ENCODE results near the gene TSR3. TPM values are rescaled to one million over a fixed set of nuclear protein-coding genes. Genes with fewer than 3 reads are reported as not detected.
A peak's percentile ranks its signal among the peaks of the same experiment; 100 is the strongest.

Gene TSR3
- total and polyA plus RNA-seq, 2 of the 13 experiments (the other 11 are each of a cell fraction or from before 2014, with no cell fraction given) = 24.2 to 51.0 TPM

DNA sequence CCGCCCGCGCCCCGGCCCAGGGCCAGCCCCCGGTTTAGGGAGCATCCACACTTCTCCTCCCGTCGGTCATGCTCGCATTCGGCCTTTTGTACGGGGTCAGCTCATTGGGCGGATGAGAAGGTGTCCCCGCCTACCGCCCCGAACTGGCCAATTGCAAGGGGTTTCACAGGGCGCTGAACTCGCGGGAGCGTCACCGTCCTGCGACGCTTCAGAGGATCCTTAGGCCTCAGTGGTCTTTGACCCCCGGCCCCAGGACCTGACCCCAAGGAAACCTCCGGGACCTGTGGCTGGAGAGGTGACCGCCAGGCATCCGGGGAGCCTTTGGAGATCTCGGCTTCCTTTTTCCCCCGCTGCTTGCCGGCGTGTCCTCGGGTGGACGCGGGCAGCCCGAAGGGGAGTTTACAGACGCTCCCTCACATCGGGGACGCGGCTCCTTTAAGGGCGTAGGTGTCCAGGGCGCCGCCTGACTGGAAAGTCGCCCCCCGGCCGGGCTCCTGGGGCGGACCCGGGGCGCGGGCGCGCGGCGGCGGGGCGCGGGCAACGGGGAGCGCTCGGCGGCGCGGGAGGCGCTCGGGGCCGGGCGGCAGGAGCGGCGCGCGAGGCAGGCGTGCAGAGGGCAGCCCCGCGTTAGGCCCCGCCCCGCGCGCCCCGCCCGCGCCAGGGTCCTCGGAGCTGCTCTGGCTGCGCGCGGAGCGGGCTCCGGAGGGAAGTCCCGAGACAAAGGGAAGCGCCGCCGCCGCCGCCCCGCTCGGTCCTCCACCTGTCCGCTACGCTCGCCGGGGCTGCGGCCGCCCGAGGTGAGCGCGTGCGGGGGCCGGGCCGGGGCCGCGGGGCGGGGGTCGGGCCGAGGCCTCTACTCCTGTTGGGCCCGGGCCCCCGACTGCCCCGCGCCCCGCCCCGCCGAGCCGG, 42.4 kb downstream of the TSR3 start, which contains the start of gene UBE2I (continued):
- no peak for TF ChIP-seq ZSCAN30 (CRISPR knock-in tag; IDR thresholded peaks at IDR 0.05)
- TF ChIP-seq, protein P1, sequence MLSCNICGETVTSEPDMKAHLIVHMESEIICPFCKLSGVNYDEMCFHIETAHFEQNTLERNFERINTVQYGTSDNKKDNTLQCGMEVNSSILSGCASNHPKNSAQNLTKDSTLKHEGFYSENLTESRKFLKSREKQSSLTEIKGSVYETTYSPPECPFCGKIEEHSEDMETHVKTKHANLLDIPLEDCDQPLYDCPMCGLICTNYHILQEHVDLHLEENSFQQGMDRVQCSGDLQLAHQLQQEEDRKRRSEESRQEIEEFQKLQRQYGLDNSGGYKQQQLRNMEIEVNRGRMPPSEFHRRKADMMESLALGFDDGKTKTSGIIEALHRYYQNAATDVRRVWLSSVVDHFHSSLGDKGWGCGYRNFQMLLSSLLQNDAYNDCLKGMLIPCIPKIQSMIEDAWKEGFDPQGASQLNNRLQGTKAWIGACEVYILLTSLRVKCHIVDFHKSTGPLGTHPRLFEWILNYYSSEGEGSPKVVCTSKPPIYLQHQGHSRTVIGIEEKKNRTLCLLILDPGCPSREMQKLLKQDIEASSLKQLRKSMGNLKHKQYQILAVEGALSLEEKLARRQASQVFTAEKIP (CRISPR knock-in tag; IDR thresholded peaks at IDR 0.05; ENCODE audit: borderline replicate concordance) = no peak
- TF ChIP-seq, protein P2, sequence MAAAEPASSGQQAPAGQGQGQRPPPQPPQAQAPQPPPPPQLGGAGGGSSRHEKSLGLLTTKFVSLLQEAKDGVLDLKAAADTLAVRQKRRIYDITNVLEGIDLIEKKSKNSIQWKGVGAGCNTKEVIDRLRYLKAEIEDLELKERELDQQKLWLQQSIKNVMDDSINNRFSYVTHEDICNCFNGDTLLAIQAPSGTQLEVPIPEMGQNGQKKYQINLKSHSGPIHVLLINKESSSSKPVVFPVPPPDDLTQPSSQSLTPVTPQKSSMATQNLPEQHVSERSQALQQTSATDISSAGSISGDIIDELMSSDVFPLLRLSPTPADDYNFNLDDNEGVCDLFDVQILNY (CRISPR knock-in tag; conservative IDR thresholded peaks at IDR 0.05) = 0 out of 2 replicates have a peak, but pooled peaks have one; percentile 39
- TF ChIP-seq, protein P3, sequence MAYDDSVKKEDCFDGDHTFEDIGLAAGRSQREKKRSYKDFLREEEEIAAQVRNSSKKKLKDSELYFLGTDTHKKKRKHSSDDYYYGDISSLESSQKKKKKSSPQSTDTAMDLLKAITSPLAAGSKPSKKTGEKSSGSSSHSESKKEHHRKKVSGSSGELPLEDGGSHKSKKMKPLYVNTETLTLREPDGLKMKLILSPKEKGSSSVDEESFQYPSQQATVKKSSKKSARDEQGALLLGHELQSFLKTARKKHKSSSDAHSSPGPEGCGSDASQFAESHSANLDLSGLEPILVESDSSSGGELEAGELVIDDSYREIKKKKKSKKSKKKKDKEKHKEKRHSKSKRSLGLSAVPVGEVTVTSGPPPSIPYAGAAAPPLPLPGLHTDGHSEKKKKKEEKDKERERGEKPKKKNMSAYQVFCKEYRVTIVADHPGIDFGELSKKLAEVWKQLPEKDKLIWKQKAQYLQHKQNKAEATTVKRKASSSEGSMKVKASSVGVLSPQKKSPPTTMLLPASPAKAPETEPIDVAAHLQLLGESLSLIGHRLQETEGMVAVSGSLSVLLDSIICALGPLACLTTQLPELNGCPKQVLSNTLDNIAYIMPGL (CRISPR knock-in tag; IDR thresholded peaks at IDR 0.05; ENCODE audit: borderline replicate concordance in 1 of 2, low read depth in 1 of 2) = peak; percentile 67 to 69; a peak in 2 of 4 replicates
- peak; percentile 70 for TF ChIP-seq PHF21A (CRISPR knock-in tag; IDR thresholded peaks at IDR 0.05)
- no peak for TF ChIP-seq HNRNPUL1 (IDR thresholded peaks at IDR 0.05; ENCODE audit: low read depth, low read length)
- TF ChIP-seq MED8 (CRISPR knock-in tag; IDR thresholded peaks at IDR 0.05; ENCODE audit: insufficient replicate concordance) = no peak
- TF ChIP-seq, protein P4, sequence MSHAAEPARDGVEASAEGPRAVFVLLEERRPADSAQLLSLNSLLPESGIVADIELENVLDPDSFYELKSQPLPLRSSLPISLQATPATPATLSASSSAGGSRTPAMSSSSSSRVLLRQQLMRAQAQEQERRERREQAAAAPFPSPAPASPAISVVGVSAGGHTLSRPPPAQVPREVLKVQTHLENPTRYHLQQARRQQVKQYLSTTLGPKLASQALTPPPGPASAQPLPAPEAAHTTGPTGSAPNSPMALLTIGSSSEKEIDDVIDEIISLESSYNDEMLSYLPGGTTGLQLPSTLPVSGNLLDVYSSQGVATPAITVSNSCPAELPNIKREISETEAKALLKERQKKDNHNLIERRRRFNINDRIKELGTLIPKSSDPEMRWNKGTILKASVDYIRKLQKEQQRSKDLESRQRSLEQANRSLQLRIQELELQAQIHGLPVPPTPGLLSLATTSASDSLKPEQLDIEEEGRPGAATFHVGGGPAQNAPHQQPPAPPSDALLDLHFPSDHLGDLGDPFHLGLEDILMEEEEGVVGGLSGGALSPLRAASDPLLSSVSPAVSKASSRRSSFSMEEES (CRISPR knock-in tag; IDR thresholded peaks at IDR 0.05) = peak; percentile 47
- no peak for TF ChIP-seq KMT2A (CRISPR knock-in tag; IDR thresholded peaks at IDR 0.05)
- no peak for TF ChIP-seq CENPX (CRISPR knock-in tag; IDR thresholded peaks at IDR 0.05)
- peak; percentile 75; the same call in 1 of the 2 replicates for TF ChIP-seq ZNF773 (CRISPR knock-in tag; IDR thresholded peaks at IDR 0.05; ENCODE audit: borderline replicate concordance)
- 0 out of 2 replicates have a peak, but pooled peaks have one; percentile 9 for TF ChIP-seq MED1 (CRISPR knock-in tag; IDR thresholded peaks at IDR 0.05)
- TF ChIP-seq, protein P5, sequence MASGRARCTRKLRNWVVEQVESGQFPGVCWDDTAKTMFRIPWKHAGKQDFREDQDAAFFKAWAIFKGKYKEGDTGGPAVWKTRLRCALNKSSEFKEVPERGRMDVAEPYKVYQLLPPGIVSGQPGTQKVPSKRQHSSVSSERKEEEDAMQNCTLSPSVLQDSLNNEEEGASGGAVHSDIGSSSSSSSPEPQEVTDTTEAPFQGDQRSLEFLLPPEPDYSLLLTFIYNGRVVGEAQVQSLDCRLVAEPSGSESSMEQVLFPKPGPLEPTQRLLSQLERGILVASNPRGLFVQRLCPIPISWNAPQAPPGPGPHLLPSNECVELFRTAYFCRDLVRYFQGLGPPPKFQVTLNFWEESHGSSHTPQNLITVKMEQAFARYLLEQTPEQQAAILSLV (CRISPR knock-in tag; IDR thresholded peaks at IDR 0.05; ENCODE audit: borderline replicate concordance) = peak; percentile 85
- no peak for TF ChIP-seq GTF3A (CRISPR knock-in tag; conservative IDR thresholded peaks at IDR 0.05)
- TF ChIP-seq ZEB1 (IDR thresholded peaks at IDR 0.05; ENCODE audit: insufficient replicate concordance, low read depth) = no peak
- TF ChIP-seq SCMH1 (CRISPR knock-in tag; IDR thresholded peaks at IDR 0.05; ENCODE audit: borderline replicate concordance) = no peak
- peak; percentile 81; the same call in 1 of the 2 replicates for TF ChIP-seq ZNF225 (CRISPR knock-in tag; IDR thresholded peaks at IDR 0.05)
- peak; percentile 54; the same call in 1 of the 2 replicates for TF ChIP-seq RFXAP (CRISPR knock-in tag; IDR thresholded peaks at IDR 0.05; ENCODE audit: borderline replicate concordance)
- TF ChIP-seq TP53 (CRISPR knock-in tag; conservative IDR thresholded peaks at IDR 0.05) = 0 out of 2 replicates have a peak, but pooled peaks have one; percentile 55
- TF ChIP-seq TBL1XR1 (IDR thresholded peaks at IDR 0.05; ENCODE audit: borderline replicate concordance, low read length, partially characterized antibody) = no peak
- no peak for TF ChIP-seq HOXA9 (CRISPR knock-in tag; IDR thresholded peaks at IDR 0.05; ENCODE audit: borderline replicate concordance)
